Activated CD4-positive, CD25-positive, alpha-beta regulatory T cell treated with anti-CD3 and anti-CD28 coated beads, Interleukin-2, amount 50 U/mL, for 16 hours (primary cell): ENCODE results near the gene FLVCR2.
"Not testable (repeated sequence)": the region's sequence is repeated elsewhere in the genome, so short reads cannot be mapped to it uniquely, and the experiment has no call there.

Source experiments
- DNase-seq: peaks from one replicate; pipeline ENCODE4 v3.0.0-alpha.2; 2020; ENCODE audit warnings: low read depth, low spot score

Gene FLVCR2

GRCh38 chr14:75661499-75661814 is 83.0 kb downstream of the FLVCR2 start:
- no peak for DNase-seq

GRCh38 chr14:75662966-75663365 is 84.5 kb downstream of the FLVCR2 start:
- no peak for DNase-seq

- DNase-seq = no peak
Observed at GRCh38 chr14:75667099-75667765, 88.8 kb downstream of the FLVCR2 start.

GRCh38 chr14:75672605-75673192 is 94.3 kb downstream of the FLVCR2 start:
- DNase-seq = no peak

- no peak for DNase-seq
Observed at GRCh38 chr14:75673345-75674035, 95.1 kb downstream of the FLVCR2 start.

GRCh38 chr14:75675265-75675960 is 97.0 kb downstream of the FLVCR2 start:
- no peak for DNase-seq

GRCh38 chr14:75685910-75686309 is 107.5 kb downstream of the FLVCR2 start:
- no peak for DNase-seq

GRCh38 chr14:75689012-75689411 is 110.6 kb downstream of the FLVCR2 start:
- no peak for DNase-seq

GRCh38 chr14:75690010-75690409 is 111.6 kb downstream of the FLVCR2 start:
- DNase-seq = no peak

- not testable (repeated sequence) for DNase-seq
Observed at GRCh38 chr14:75695025-75695424, 116.6 kb downstream of the FLVCR2 start.

- no peak for DNase-seq
Observed at GRCh38 chr14:75697386-75697785, 119.0 kb downstream of the FLVCR2 start.
